ENCODE measurements around the gene WDR12.
A peak's percentile ranks its signal among the peaks of the same experiment; 100 is the strongest.

DNA sequence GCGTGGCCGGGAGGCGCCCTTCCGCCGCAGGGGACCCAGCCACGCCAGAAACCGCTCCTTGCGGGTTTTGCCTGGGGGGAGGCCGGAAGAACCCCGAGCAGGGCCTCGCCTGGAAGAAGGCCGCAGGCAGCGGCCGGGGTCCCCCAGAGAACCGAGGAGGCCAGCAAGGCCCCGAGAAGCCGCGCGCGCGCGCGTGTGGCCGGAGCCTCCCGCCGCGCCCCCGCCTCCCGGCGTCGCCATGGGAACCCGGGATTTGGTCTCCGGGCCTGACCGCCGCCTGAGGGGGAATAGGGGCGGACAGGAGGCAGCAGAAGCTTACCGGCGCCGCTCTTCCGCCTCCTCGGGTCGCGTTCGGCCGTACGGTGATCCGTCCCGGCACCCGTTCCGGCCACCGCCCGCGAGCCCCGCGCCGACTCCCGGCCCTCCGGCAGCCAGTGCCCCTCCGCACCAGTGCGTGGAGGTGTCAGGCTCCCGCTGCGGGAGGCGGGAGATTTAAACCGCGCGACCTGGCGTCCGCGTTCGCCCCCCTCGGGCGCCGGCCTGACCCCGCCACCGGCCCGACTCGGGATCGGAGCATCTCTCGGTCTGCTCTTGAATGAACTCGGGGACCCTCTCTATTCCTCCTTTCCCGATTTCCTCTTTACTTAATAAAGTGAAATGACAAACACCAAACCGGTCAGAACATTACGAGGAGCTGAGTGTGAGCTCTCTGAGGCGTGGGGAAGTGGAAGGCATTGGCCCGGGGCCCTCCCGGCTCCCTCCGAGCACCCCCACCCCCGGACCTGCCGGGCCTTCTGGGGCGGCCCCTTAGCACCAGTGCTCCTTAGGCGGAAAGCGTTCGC lies 40.0 kb downstream of the WDR12 start, which contains the start of gene ICA1L:
- TF ChIP-seq, protein P1, sequence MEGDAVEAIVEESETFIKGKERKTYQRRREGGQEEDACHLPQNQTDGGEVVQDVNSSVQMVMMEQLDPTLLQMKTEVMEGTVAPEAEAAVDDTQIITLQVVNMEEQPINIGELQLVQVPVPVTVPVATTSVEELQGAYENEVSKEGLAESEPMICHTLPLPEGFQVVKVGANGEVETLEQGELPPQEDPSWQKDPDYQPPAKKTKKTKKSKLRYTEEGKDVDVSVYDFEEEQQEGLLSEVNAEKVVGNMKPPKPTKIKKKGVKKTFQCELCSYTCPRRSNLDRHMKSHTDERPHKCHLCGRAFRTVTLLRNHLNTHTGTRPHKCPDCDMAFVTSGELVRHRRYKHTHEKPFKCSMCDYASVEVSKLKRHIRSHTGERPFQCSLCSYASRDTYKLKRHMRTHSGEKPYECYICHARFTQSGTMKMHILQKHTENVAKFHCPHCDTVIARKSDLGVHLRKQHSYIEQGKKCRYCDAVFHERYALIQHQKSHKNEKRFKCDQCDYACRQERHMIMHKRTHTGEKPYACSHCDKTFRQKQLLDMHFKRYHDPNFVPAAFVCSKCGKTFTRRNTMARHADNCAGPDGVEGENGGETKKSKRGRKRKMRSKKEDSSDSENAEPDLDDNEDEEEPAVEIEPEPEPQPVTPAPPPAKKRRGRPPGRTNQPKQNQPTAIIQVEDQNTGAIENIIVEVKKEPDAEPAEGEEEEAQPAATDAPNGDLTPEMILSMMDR (IDR thresholded peaks at IDR 0.05): no peak
- TF ChIP-seq EP300 (IDR thresholded peaks at IDR 0.05): no peak
- TF ChIP-seq POLR2A (IDR thresholded peaks at IDR 0.05): peak in 1 of 2 donors; percentile 3
- TF ChIP-seq POLR2AphosphoS5 (IDR thresholded peaks at IDR 0.05): peak in 2 of 4 donors; percentile 12 to 45
